ENCODE measurements around the gene GRM4.

The GRM4 gene

DNA sequence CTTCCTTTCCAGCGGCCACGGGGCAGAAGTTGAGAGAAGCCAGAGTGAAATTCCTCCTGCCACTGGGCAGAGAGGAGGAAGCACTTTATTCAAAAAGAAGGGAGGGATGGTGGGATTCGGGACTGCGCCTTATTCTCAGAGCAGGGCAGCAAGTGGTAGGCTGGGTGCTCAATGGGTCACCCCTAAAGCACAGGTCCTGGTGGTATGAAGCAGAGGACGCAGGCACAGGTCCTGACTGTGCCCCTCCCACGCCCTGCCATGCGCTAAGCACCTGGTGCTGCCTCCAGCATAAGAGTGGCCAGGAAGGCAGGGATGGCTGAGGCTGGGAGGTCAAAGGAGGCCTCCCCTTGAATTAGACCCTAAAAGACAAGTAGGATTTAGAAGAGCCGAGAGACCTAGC lies 4.9 kb upstream of the GRM4 start:
- Histone ChIP-seq H3K27ac (no peak overlapping the region), H4K20me1 (ENCODE audit: insufficient read depth) (no peaks in the 10 kb centered on the region), H3K36me3 (ENCODE audit: insufficient read depth) (no peaks in the 10 kb centered on the region), H3K9ac (no peak overlapping the region), H2AFZ (ENCODE audit: low read depth) (no peak overlapping the region), H3K4me1 (ENCODE audit: low read depth, poor library complexity, severe bottlenecking) (no peaks in the 10 kb centered on the region), H3K4me2 (no peak overlapping the region), H3K4me3 (IDR thresholded peaks at IDR 0.05; ENCODE audit: insufficient read depth, low read depth, low read length) (no peak overlapping the region), H3K79me2 (ENCODE audit: insufficient read depth, low read depth) (no peaks in the 10 kb centered on the region), H3K27me3 (ENCODE audit: insufficient read depth, low read depth) (peaks cover 51% of the 10 kb centered on the region)
- TF ChIP-seq, protein P1, sequence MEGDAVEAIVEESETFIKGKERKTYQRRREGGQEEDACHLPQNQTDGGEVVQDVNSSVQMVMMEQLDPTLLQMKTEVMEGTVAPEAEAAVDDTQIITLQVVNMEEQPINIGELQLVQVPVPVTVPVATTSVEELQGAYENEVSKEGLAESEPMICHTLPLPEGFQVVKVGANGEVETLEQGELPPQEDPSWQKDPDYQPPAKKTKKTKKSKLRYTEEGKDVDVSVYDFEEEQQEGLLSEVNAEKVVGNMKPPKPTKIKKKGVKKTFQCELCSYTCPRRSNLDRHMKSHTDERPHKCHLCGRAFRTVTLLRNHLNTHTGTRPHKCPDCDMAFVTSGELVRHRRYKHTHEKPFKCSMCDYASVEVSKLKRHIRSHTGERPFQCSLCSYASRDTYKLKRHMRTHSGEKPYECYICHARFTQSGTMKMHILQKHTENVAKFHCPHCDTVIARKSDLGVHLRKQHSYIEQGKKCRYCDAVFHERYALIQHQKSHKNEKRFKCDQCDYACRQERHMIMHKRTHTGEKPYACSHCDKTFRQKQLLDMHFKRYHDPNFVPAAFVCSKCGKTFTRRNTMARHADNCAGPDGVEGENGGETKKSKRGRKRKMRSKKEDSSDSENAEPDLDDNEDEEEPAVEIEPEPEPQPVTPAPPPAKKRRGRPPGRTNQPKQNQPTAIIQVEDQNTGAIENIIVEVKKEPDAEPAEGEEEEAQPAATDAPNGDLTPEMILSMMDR (conservative IDR thresholded peaks at IDR 0.05; ENCODE audit: low read depth, low read length), result no peak

DNA sequence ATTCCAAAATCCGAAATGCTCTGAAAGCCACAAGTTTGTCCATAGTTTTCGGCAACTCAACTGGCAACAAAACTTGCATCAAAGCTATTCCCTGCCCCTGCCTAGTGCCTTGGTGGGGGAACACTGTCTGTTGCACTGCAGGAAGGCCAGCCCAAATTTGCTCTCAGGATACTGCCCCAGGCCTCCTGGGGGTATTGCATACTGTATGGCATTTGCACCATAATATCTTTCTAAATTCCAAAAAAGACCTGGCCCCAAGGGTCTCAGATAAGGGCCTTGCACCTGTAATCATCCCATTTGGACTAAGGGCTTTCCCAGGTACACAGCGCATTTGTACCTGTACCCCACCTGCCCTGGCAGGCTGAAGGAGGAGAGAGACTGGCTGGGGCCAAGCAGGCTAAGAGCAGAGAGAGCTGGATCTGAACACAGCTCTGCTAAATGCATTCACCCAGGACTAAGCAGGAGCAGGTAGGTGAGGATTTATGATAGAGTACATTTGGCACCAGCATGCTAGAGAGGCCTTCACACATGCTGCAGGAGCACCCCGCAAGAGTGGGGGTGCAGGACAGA lies 4.0 kb upstream of the GRM4 start:
- TF ChIP-seq, protein P1 (conservative IDR thresholded peaks at IDR 0.05; ENCODE audit: low read depth, low read length), result no peak

DNA sequence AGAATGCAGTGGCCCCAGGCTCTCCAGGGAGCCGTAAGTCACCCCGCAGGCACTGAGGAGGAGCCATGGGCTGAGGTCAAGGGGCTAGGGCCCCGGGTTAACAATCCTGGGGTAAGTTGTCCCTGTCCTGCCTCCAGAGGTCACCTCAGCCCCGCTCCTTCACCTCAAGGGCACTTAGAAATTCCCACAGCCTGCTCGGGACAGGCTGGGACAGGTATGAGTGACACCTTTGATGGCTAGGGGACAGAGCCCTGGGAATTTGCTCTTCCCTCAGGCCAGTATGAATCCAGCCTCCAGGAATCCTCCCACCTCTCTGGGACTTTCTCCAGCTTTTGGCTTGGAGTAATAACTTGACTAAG lies 3.5 kb upstream of the GRM4 start:
- H3K27me3 ChIP-seq (ENCODE audit: insufficient read depth, low read depth), result peaks cover 45% of the 10 kb centered on the region
- no peaks in the 10 kb centered on the region for H3K79me2 ChIP-seq (ENCODE audit: insufficient read depth, low read depth)
- no peak overlapping the region for H3K9ac ChIP-seq
- TF ChIP-seq, protein P1 (conservative IDR thresholded peaks at IDR 0.05; ENCODE audit: low read depth, low read length), result no peak
- H3K4me1 ChIP-seq (ENCODE audit: low read depth, poor library complexity, severe bottlenecking), result no peaks in the 10 kb centered on the region
- no peak overlapping the region for H3K4me2 ChIP-seq
- H3K36me3 ChIP-seq (ENCODE audit: insufficient read depth), result no peaks in the 10 kb centered on the region
- no peak overlapping the region for H3K27ac ChIP-seq
- no peaks in the 10 kb centered on the region for H4K20me1 ChIP-seq (ENCODE audit: insufficient read depth)
- H2AFZ ChIP-seq (ENCODE audit: low read depth), result no peak overlapping the region
- H3K4me3 ChIP-seq (IDR thresholded peaks at IDR 0.05; ENCODE audit: insufficient read depth, low read depth, low read length), result no peak overlapping the region

More for the DNA sequence above, 4.0 kb upstream of the GRM4 start:
- no peak overlapping the region for H3K4me2 ChIP-seq
- no peaks in the 10 kb centered on the region for H3K79me2 ChIP-seq (ENCODE audit: insufficient read depth, low read depth)
- H3K9ac ChIP-seq, result no peak overlapping the region
- peaks cover 46% of the 10 kb centered on the region for H3K27me3 ChIP-seq (ENCODE audit: insufficient read depth, low read depth)
- no peak overlapping the region for H3K27ac ChIP-seq
- no peak overlapping the region for H2AFZ ChIP-seq (ENCODE audit: low read depth)
- H4K20me1 ChIP-seq (ENCODE audit: insufficient read depth), result no peaks in the 10 kb centered on the region
- no peaks in the 10 kb centered on the region for H3K4me1 ChIP-seq (ENCODE audit: low read depth, poor library complexity, severe bottlenecking)
- H3K4me3 ChIP-seq (IDR thresholded peaks at IDR 0.05; ENCODE audit: insufficient read depth, low read depth, low read length), result no peak overlapping the region
- no peaks in the 10 kb centered on the region for H3K36me3 ChIP-seq (ENCODE audit: insufficient read depth)

DNA sequence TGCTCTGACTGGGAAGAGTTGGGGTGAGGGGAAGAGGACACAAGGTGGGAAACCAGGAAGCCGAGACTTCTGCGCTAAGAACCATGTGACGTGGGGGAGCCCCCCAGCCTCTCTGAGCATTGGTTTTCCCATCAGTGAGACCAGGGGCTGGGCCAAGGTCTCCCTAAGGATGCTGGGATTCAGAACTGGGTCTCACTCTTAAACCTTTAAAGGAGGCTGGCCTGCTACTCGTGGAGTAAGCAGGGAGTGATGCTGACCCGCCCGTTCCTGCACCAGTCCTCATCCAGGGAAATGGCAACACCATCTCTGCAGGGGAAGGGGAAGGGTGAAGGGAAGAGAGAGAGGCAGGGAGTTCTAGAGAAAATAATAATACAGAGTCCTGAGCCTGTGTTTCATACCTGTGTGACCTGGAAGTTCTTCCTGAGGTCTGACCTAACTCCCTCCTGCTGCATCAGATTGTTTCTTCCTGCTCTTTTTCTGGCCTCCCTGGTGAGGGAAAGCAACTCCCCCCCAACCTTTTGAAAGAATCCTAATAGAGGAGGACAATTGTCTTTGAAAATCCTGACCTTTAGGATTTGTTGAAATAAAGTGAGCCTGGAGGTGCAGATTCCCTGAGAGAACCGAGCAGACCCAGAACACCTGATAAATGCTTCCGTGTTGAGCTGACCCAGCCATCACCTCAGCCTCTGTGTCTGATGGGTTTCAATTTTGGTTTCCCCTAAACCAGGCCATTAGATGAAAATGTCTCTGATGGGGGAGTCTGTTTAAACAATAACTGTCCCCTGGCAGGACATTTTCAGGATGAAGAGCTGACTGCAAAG lies 3.0 kb upstream of the GRM4 start:
- Histone ChIP-seq H3K27ac (no peak overlapping the region), H3K4me3 (IDR thresholded peaks at IDR 0.05; ENCODE audit: insufficient read depth, low read depth, low read length) (no peak overlapping the region), H2AFZ (ENCODE audit: low read depth) (no peak overlapping the region), H3K9ac (no peak overlapping the region), H3K36me3 (ENCODE audit: insufficient read depth) (no peaks in the 10 kb centered on the region), H3K4me2 (no peak overlapping the region), H3K4me1 (ENCODE audit: low read depth, poor library complexity, severe bottlenecking) (no peaks in the 10 kb centered on the region), H4K20me1 (ENCODE audit: insufficient read depth) (no peaks in the 10 kb centered on the region), H3K27me3 (ENCODE audit: insufficient read depth, low read depth) (peaks cover 43% of the 10 kb centered on the region; the same call in 1 of the 2 replicates), H3K79me2 (ENCODE audit: insufficient read depth, low read depth) (no peaks in the 10 kb centered on the region)
- TF ChIP-seq, protein P1 (conservative IDR thresholded peaks at IDR 0.05; ENCODE audit: low read depth, low read length), result no peak
